ENCODE measurements around the gene MEIG1. TPM values are rescaled to one million over a fixed set of nuclear protein-coding genes. Genes with fewer than 3 reads are reported as not detected.

The MEIG1 gene
- total and polyA plus RNA-seq, 2 donors (not counting 1 experiment from before 2014, with no cell fraction given): 0.69 TPM; not detected in 1

DNA sequence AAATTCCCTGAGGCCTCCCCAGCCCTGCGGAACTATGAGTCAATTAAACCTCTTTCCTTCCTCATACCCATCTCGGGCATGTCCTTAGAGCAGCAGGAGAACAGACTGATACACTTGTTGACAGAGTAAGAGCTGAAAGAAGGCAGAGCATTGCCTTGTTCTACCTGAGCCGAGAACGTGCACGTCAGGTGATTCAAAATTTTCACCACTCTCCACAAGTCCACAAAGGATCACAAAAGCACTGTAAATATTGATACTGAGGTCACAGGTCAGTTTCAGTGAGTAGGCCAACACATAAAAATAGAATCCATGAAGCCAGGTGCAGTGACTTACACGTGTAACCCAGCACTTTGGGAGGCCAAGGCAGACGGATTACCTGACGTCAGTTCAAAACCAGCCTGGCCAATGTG lies 33.1 kb upstream of the MEIG1 start:
- peaks cover 20% of the 10 kb centered on the region for H4K20me1 ChIP-seq (ENCODE audit: control insufficient read depth, insufficient read depth, low read length, poor library complexity, severe bottlenecking)
- CTCF ChIA-PET: interaction anchor here (0.8 to 1.6 kb wide), 6 partner anchors 23 to 180 kb away, joined by 3 to 8 read pairs (median 4); partner anchors contain the start of genes CDNF, HSPA14, MEIG1 and MSANTD7
- H2AFZ ChIP-seq (ENCODE audit: insufficient read depth, low read depth, low read length, poor library complexity, severe bottlenecking): no peak overlapping the region
- DNase-seq (peak; percentile 12), ATAC-seq (ENCODE audit: low read depth) (peak; percentile 6)
- Mint-ChIP-seq H3K4me1 (peaks cover 26% of the 10 kb centered on the region), H3K27me3 (no peaks in the 10 kb centered on the region), H3K4me3 (peak overlapping the region; percentile 48), H3K9me3 (ENCODE audit: insufficient read depth) (no peaks in the 10 kb centered on the region), H3K27ac (peak overlapping the region; percentile 80)
- H3K4me3 ChIP-seq (ENCODE audit: control extremely low read depth in 1 of 5, extremely low read depth in 1 of 5, insufficient read depth in 1 of 5, low read depth in 2 of 5, low read length in 4 of 5): no peak overlapping the region
- H3K9me3 ChIP-seq (ENCODE audit: control extremely low read depth in 1 of 3, control insufficient read depth in 2 of 3, insufficient read depth in 1 of 3, low read length in 2 of 3): no peaks in the 10 kb centered on the region
- peaks cover 19 to 79% of the 10 kb centered on the region in 2 experiments for H3K36me3 ChIP-seq (replicated peaks in 1 of 2; ENCODE audit: control extremely low read depth in 1 of 2, control insufficient read depth in 1 of 2, extremely low read depth in 1 of 2, insufficient read depth in 2 of 2, low read length in 1 of 2)
- H3K79me2 ChIP-seq (ENCODE audit: control insufficient read depth, insufficient read depth, low read length): peaks cover 46% of the 10 kb centered on the region
- intact Hi-C loops (cut with micrococcal nuclease): loop anchor here (2.0 kb wide), 1 partner anchor 27 kb away; no protein-coding TSS in a partner anchor
- WGBS (ENCODE audit: insufficient coverage): 100% methylated on average over 4 of the region's 8 CpGs
- peak overlapping the region; percentile 51 to 69 for H3K27ac ChIP-seq (ENCODE audit: low read length in 2 of 2)
- TF ChIP-seq, protein P1, sequence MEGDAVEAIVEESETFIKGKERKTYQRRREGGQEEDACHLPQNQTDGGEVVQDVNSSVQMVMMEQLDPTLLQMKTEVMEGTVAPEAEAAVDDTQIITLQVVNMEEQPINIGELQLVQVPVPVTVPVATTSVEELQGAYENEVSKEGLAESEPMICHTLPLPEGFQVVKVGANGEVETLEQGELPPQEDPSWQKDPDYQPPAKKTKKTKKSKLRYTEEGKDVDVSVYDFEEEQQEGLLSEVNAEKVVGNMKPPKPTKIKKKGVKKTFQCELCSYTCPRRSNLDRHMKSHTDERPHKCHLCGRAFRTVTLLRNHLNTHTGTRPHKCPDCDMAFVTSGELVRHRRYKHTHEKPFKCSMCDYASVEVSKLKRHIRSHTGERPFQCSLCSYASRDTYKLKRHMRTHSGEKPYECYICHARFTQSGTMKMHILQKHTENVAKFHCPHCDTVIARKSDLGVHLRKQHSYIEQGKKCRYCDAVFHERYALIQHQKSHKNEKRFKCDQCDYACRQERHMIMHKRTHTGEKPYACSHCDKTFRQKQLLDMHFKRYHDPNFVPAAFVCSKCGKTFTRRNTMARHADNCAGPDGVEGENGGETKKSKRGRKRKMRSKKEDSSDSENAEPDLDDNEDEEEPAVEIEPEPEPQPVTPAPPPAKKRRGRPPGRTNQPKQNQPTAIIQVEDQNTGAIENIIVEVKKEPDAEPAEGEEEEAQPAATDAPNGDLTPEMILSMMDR (IDR thresholded peaks at IDR 0.05): no peak
- no peak for TF ChIP-seq EZH2 (IDR thresholded peaks at IDR 0.05; ENCODE audit: borderline replicate concordance, insufficient read depth, low read depth, low read length, poor library complexity, severe bottlenecking)
- H3K9ac ChIP-seq (ENCODE audit: low read length): no peak overlapping the region
- H3K27me3 ChIP-seq (replicated peaks in 1 of 4; ENCODE audit: control extremely low read depth in 1 of 4, control insufficient read depth in 3 of 4, insufficient read depth in 4 of 4, low read length in 3 of 4): no peaks in the 10 kb centered on the region
- POLR2A ChIA-PET: interaction anchor here (0.8 to 1.5 kb wide), 3 partner anchors 8 to 48 kb away, joined by 3 to 5 read pairs (median 3); no protein-coding TSS in a partner anchor
- no peak overlapping the region for H3K4me2 ChIP-seq (replicated peaks; ENCODE audit: low read depth, low read length, poor library complexity, severe bottlenecking)
- peaks cover 12 to 20% of the 10 kb centered on the region in 2 donors for H3K4me1 ChIP-seq (ENCODE audit: control insufficient read depth in 2 of 2, insufficient read depth in 2 of 2, low read length in 2 of 2)

All from B cell (primary cell).